ENCODE results near the gene ABCG4. TPM values are rescaled to one million over a fixed set of nuclear protein-coding genes. Genes with fewer than 3 reads are reported as not detected.

Gene ABCG4
- total and polyA plus RNA-seq, 12 donors = 0.17 to 1.6 (median 1.2) TPM

DNA sequence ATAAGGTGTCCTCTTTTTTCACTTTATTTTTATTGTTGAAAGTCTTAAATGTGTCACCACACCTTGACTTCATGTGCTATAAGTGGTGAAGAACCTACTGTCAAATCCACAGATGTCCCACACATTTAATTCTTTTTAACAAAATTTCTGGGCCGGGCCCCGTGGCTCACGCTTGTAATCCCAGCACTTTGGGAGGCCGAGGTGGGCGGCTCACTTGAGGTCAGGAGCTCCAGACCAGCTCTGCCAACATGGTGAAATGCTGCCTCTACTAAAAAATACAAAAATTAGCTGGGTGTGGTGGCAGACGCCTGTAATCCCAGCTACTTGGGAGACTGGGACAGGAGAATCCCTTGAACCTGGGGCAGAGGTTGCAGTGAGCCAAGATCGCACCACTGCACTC, 60.3 kb downstream of the ABCG4 start:
- H3K27ac ChIP-seq = no peak overlapping the region
- DNase-seq (no peak), ATAC-seq (no peak)
- intact Hi-C loops (cut with DNase I) = loop anchor here (5.0 to 10.0 kb wide), 10 partner anchors 42 to 126 kb away; partner anchors contain the start of genes MCAM (in 1 of the 10), NLRX1 (in 1 of the 10) and RNF26 (in 1 of the 10)
- TF ChIP-seq, protein P1, sequence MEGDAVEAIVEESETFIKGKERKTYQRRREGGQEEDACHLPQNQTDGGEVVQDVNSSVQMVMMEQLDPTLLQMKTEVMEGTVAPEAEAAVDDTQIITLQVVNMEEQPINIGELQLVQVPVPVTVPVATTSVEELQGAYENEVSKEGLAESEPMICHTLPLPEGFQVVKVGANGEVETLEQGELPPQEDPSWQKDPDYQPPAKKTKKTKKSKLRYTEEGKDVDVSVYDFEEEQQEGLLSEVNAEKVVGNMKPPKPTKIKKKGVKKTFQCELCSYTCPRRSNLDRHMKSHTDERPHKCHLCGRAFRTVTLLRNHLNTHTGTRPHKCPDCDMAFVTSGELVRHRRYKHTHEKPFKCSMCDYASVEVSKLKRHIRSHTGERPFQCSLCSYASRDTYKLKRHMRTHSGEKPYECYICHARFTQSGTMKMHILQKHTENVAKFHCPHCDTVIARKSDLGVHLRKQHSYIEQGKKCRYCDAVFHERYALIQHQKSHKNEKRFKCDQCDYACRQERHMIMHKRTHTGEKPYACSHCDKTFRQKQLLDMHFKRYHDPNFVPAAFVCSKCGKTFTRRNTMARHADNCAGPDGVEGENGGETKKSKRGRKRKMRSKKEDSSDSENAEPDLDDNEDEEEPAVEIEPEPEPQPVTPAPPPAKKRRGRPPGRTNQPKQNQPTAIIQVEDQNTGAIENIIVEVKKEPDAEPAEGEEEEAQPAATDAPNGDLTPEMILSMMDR (IDR thresholded peaks at IDR 0.05) = no peak
- H3K4me3 ChIP-seq = no peak overlapping the region
- no peaks in the 10 kb centered on the region for H3K9me3 ChIP-seq
- 90 to 92% methylated on average over 7 of the region's 7 CpGs for WGBS, 2 donors
- H3K36me3 ChIP-seq = no peaks in the 10 kb centered on the region
- H3K27me3 ChIP-seq = no peaks in the 10 kb centered on the region
- peaks cover 0 to 71% (median 32%) of the 10 kb centered on the region in 9 donors for H3K4me1 ChIP-seq

DNA sequence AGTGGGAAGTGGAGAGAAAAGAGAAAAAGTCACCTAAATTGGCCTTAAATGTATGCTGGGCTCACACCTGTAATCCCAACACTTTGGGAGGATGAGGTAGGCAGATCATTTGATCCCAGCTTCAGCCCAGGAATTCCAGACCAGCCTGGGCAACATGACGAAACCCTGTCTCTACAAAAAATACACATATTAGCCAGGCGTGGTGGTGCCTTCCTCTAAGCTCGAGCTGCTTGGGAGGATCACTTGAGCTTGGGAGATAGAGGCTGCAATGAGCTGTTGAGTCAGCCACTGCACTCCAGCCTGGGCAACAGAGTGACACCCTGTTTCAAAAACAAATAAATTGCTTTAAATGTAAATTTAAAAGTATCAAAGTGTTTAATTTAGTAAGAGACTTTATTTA, 61.2 kb downstream of the ABCG4 start:
- intact Hi-C loops (cut with DNase I) = loop anchor here in 1 of 10 donors (10.0 kb wide), 1 partner anchor 65 kb away; no protein-coding TSS in a partner anchor
- Histone ChIP-seq H3K27ac (no peak overlapping the region), H3K36me3 (no peaks in the 10 kb centered on the region), H3K9me3 (no peaks in the 10 kb centered on the region), H3K4me3 (no peak overlapping the region), H3K4me1 (peaks cover 0 to 63% (median 31%) of the 10 kb centered on the region in 9 donors), H3K27me3 (no peaks in the 10 kb centered on the region)
- TF ChIP-seq, protein P1 (IDR thresholded peaks at IDR 0.05) = no peak
- WGBS, 2 donors = 81 to 82% methylated on average over 3 of the region's 3 CpGs
- DNase-seq (no peak), ATAC-seq (no peak)

Other genes starting within 250 kb of the ABCG4 start
- 10 to 100 TPM; 29.4 to 57.7 (median 40.8) TPM for gene BCL9L, start 223.1 kb upstream of the ABCG4 start, total RNA-seq
- gene BCL9L, start 223.1 kb upstream of the ABCG4 start, polyA plus RNA-seq = 10 to 100 TPM; 24.0 to 24.2 TPM
- gene UPK2, start 192.8 kb upstream of the ABCG4 start, total RNA-seq = not detected
- gene UPK2, start 192.8 kb upstream of the ABCG4 start, polyA plus RNA-seq = under 1 TPM in 1 of 2 donors, not detected in 1; 0.04 TPM
- gene FOXR1, start 177.3 kb upstream of the ABCG4 start, total RNA-seq = not detected
- not detected for gene FOXR1, start 177.3 kb upstream of the ABCG4 start, polyA plus RNA-seq
- gene CENATAC, start 150.9 kb upstream of the ABCG4 start, total RNA-seq = 10 to 100 TPM in 7 of 10 donors, 1 to 10 TPM in 3; 7.8 to 13.5 (median 11.3) TPM
- gene CENATAC, start 150.9 kb upstream of the ABCG4 start, polyA plus RNA-seq = 10 to 100 TPM in 1 of 2 donors, 1 to 10 TPM in 1; 8.2 to 85.2 TPM
- gene RPS25, start 130.7 kb upstream of the ABCG4 start, total RNA-seq = 100 to 1,000 TPM; 743 to 915 (median 823) TPM
- 1,000 to 10,000 TPM; 1,404 to 1,607 TPM for gene RPS25, start 130.7 kb upstream of the ABCG4 start, polyA plus RNA-seq
- gene TRAPPC4, start 130.3 kb upstream of the ABCG4 start, total RNA-seq = 10 to 100 TPM; 29.5 to 51.4 (median 37.5) TPM
- gene TRAPPC4, start 130.3 kb upstream of the ABCG4 start, polyA plus RNA-seq = 10 to 100 TPM; 14.6 to 95.1 TPM
- 10 to 100 TPM in 1 of 10 donors, 1 to 10 TPM in 9; 3.8 to 12.0 (median 6.5) TPM for gene SLC37A4, start 118.2 kb upstream of the ABCG4 start, total RNA-seq
- gene SLC37A4, start 118.2 kb upstream of the ABCG4 start, polyA plus RNA-seq = 10 to 100 TPM in 1 of 2 donors, 1 to 10 TPM in 1; 7.6 to 11.1 TPM
- gene HYOU1, start 91.8 kb upstream of the ABCG4 start, total RNA-seq = 10 to 100 TPM; 45.0 to 96.4 (median 64.4) TPM
- 100 to 1,000 TPM in 1 of 2 donors, 10 to 100 TPM in 1; 33.0 to 179 TPM for gene HYOU1, start 91.8 kb upstream of the ABCG4 start, polyA plus RNA-seq
- gene VPS11, start 81.2 kb upstream of the ABCG4 start, total RNA-seq = 10 to 100 TPM; 15.7 to 23.8 (median 21.5) TPM
- 10 to 100 TPM; 23.7 to 44.2 TPM for gene VPS11, start 81.2 kb upstream of the ABCG4 start, polyA plus RNA-seq
- 10 to 100 TPM; 14.3 to 24.9 (median 17.3) TPM for gene HMBS, start 64.2 kb upstream of the ABCG4 start, total RNA-seq
- gene HMBS, start 64.2 kb upstream of the ABCG4 start, polyA plus RNA-seq = 10 to 100 TPM; 33.0 to 39.7 TPM
- gene DPAGT1, start 47.2 kb upstream of the ABCG4 start, total RNA-seq = 10 to 100 TPM in 9 of 10 donors, 1 to 10 TPM in 1; 8.6 to 23.2 (median 16.5) TPM
- 10 to 100 TPM; 15.3 to 24.3 TPM for gene DPAGT1, start 47.2 kb upstream of the ABCG4 start, polyA plus RNA-seq
- 10 to 100 TPM in 3 of 10 donors, 1 to 10 TPM in 7; 6.6 to 13.7 (median 8.4) TPM for gene C2CD2L, start 41.7 kb upstream of the ABCG4 start, total RNA-seq
- 10 to 100 TPM in 1 of 2 donors, 1 to 10 TPM in 1; 6.1 to 11.6 TPM for gene C2CD2L, start 41.7 kb upstream of the ABCG4 start, polyA plus RNA-seq
- gene HINFP, start 27.5 kb upstream of the ABCG4 start, total RNA-seq = 10 to 100 TPM in 8 of 10 donors, 1 to 10 TPM in 2; 8.9 to 15.8 (median 11.5) TPM
- gene HINFP, start 27.5 kb upstream of the ABCG4 start, polyA plus RNA-seq = 10 to 100 TPM in 1 of 2 donors, 1 to 10 TPM in 1; 8.6 to 18.1 TPM
- gene NLRX1, start 19.7 kb downstream of the ABCG4 start, total RNA-seq = 10 to 100 TPM; 24.3 to 39.3 (median 33.6) TPM
- 10 to 100 TPM in 1 of 2 donors, 1 to 10 TPM in 1; 7.9 to 11.1 TPM for gene NLRX1, start 19.7 kb downstream of the ABCG4 start, polyA plus RNA-seq
- under 1 TPM in 1 of 10 donors, not detected in 9; 0.32 TPM for gene NHERF4, start 36.4 kb downstream of the ABCG4 start, total RNA-seq
- gene NHERF4, start 36.4 kb downstream of the ABCG4 start, polyA plus RNA-seq = not detected
- gene CBL, start 57.3 kb downstream of the ABCG4 start, total RNA-seq = 10 to 100 TPM in 2 of 10 donors, 1 to 10 TPM in 8; 7.3 to 15.6 (median 8.5) TPM
- 1 to 10 TPM; 2.7 to 8.0 TPM for gene CBL, start 57.3 kb downstream of the ABCG4 start, polyA plus RNA-seq
- gene MCAM, start 168.1 kb downstream of the ABCG4 start, total RNA-seq = 100 to 1,000 TPM in 4 of 10 donors, 10 to 100 TPM in 6; 37.8 to 136 (median 96.9) TPM
- gene MCAM, start 168.1 kb downstream of the ABCG4 start, polyA plus RNA-seq = 10 to 100 TPM; 35.8 to 97.5 TPM
- 10 to 100 TPM; 11.1 to 17.6 (median 13.4) TPM for gene RNF26, start 185.5 kb downstream of the ABCG4 start, total RNA-seq
- gene RNF26, start 185.5 kb downstream of the ABCG4 start, polyA plus RNA-seq = 10 to 100 TPM in 1 of 2 donors, 1 to 10 TPM in 1; 6.4 to 13.2 TPM
- gene C1QTNF5, start 191.8 kb downstream of the ABCG4 start, total RNA-seq = 10 to 100 TPM; 11.4 to 25.1 (median 19.9) TPM
- gene C1QTNF5, start 191.8 kb downstream of the ABCG4 start, polyA plus RNA-seq = 10 to 100 TPM; 32.8 to 35.7 TPM
- not detected for gene MFRP, start 197.7 kb downstream of the ABCG4 start, total RNA-seq
- gene MFRP, start 197.7 kb downstream of the ABCG4 start, polyA plus RNA-seq = under 1 TPM in 1 of 2 donors, not detected in 1; 0.04 TPM
- 100 to 1,000 TPM in 9 of 10 donors, 10 to 100 TPM in 1; 87.0 to 183 (median 136) TPM for gene USP2, start 232.6 kb downstream of the ABCG4 start, total RNA-seq
- 10 to 100 TPM; 42.0 to 64.9 TPM for gene USP2, start 232.6 kb downstream of the ABCG4 start, polyA plus RNA-seq

Measured in heart right ventricle (tissue), 16 donors.